MM.1S (cell line): Measurements from ENCODE around the gene LMLN.

Experiments used
- DNase-seq: peaks from one replicate; pipeline ENCODE4 v3.0.0-alpha.2; 2015
- H2AFZ ChIP-seq: fragments of 300-600 bp; sonication (generic); 2 replicates; pipeline ENCODE4 v1.6.0; 2016; ENCODE audit warnings: antibody characterized with exemption, low read length
- H3F3A ChIP-seq: fragments of 300-600 bp; sonication (generic); 2 replicates; pipeline ENCODE4 v1.6.1; 2016; ENCODE audit warnings: mild to moderate bottlenecking, antibody characterized with exemption, low read length, moderate library complexity, mixed read lengths; ENCODE audit not compliant: insufficient read depth
- H3K27ac ChIP-seq: fragments of 300-600 bp; sonication (generic); 2 replicates; pipeline ENCODE4 v1.5.1; 2016; ENCODE audit warnings: mild to moderate bottlenecking, low read length
- H3K27me3 ChIP-seq: fragments of 300-600 bp; sonication (generic); replicated peaks from 2 replicates; pipeline ENCODE4 v1.6.0; 2016; ENCODE audit warnings: low read length; ENCODE audit not compliant: insufficient read depth
- H3K36me3 ChIP-seq: fragments of 300-600 bp; sonication (generic); replicated peaks from 2 replicates; pipeline ENCODE4 v1.6.1; 2016; ENCODE audit warnings: mild to moderate bottlenecking, low read length, mixed read lengths; ENCODE audit not compliant: insufficient read depth
- H3K4me1 ChIP-seq: fragments of 300-600 bp; sonication (generic); 2 replicates; pipeline ENCODE4 v1.6.1; 2016; ENCODE audit warnings: low read length, mixed read lengths
- H3K4me2 ChIP-seq: fragments of 300-600 bp; sonication (generic); 2 replicates; pipeline ENCODE4 v1.6.0; 2016; ENCODE audit warnings: low read depth, low read length
- H3K4me3 ChIP-seq: fragments of 300-600 bp; sonication (generic); 2 replicates; pipeline ENCODE4 v1.5.1; 2016; ENCODE audit warnings: low read length, mixed read lengths
- H3K79me2 ChIP-seq: fragments of 300-600 bp; sonication (generic); 2 replicates; pipeline ENCODE4 v1.6.1; 2016; ENCODE audit warnings: mixed run types, low read length, mixed read lengths
- H3K9ac ChIP-seq: fragments of 300-600 bp; sonication (generic); 2 replicates; pipeline ENCODE4 v1.6.1; 2016; ENCODE audit warnings: low read length, mixed read lengths
- H3K9me2 ChIP-seq: fragments of 300-600 bp; sonication (generic); replicated peaks from 2 replicates; pipeline ENCODE4 v1.6.1; 2016; ENCODE audit warnings: mild to moderate bottlenecking, low read length, mixed read lengths; ENCODE audit not compliant: insufficient read depth
- H3K9me3 ChIP-seq: fragments of 300-600 bp; sonication (generic); replicated peaks from 2 replicates; pipeline ENCODE4 v1.6.1; 2016; ENCODE audit warnings: mild to moderate bottlenecking, low read length, mixed read lengths; ENCODE audit not compliant: insufficient read depth
- H4K20me1 ChIP-seq: fragments of 300-600 bp; sonication (generic); 2 replicates; pipeline ENCODE4 v1.6.1; 2016; ENCODE audit warnings: mild to moderate bottlenecking, low read length, moderate library complexity, mixed read lengths; ENCODE audit not compliant: insufficient read depth
- EZH2 ChIP-seq: fragments of 300-600 bp; sonication (generic); optimal IDR thresholded peaks from 2 replicates; pipeline ENCODE3; 2017; ENCODE audit warnings: low read depth, mild to moderate bottlenecking, antibody characterized with exemption, low read length, mixed read lengths
- EZH2phosphoT487 ChIP-seq: fragments of 300-600 bp; sonication (generic); IDR thresholded peaks from 2 replicates; pipeline ENCODE4 v1.6.1; 2018; ENCODE audit warnings: antibody characterized with exemption, low read length
- TF ChIP-seq, protein P1 (sequence below): fragments of 300-600 bp; sonication (generic); IDR thresholded peaks from 2 replicates; pipeline ENCODE4 v1.5.1; 2016; ENCODE audit warnings: antibody characterized with exemption, low read length, mixed read lengths

Gene LMLN

GRCh38 chr3:198088421-198088955 is 128.5 kb downstream of the LMLN start:
- Histone ChIP-seq H2AFZ (no peak overlapping the region), H3K4me2 (no peak overlapping the region), H3K4me1 (no peaks in the 10 kb centered on the region; the same call in 1 of the 2 replicates), H3K36me3 (no peaks in the 10 kb centered on the region), H3F3A (no peaks in the 10 kb centered on the region; the same call in 1 of the 2 replicates), H3K9me2 (no peaks in the 10 kb centered on the region), H3K79me2 (no peaks in the 10 kb centered on the region), H3K27me3 (peaks cover 86% of the 10 kb centered on the region), H3K9me3 (no peaks in the 10 kb centered on the region), H3K9ac (no peak overlapping the region), H3K27ac (no peak overlapping the region), H4K20me1 (no peaks in the 10 kb centered on the region), H3K4me3 (no peak overlapping the region)
- TF ChIP-seq EZH2phosphoT487 (no peak), EZH2 (peak; percentile 91)
- TF ChIP-seq, protein P1, sequence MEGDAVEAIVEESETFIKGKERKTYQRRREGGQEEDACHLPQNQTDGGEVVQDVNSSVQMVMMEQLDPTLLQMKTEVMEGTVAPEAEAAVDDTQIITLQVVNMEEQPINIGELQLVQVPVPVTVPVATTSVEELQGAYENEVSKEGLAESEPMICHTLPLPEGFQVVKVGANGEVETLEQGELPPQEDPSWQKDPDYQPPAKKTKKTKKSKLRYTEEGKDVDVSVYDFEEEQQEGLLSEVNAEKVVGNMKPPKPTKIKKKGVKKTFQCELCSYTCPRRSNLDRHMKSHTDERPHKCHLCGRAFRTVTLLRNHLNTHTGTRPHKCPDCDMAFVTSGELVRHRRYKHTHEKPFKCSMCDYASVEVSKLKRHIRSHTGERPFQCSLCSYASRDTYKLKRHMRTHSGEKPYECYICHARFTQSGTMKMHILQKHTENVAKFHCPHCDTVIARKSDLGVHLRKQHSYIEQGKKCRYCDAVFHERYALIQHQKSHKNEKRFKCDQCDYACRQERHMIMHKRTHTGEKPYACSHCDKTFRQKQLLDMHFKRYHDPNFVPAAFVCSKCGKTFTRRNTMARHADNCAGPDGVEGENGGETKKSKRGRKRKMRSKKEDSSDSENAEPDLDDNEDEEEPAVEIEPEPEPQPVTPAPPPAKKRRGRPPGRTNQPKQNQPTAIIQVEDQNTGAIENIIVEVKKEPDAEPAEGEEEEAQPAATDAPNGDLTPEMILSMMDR = no peak
- DNase-seq = no peak

DNA sequence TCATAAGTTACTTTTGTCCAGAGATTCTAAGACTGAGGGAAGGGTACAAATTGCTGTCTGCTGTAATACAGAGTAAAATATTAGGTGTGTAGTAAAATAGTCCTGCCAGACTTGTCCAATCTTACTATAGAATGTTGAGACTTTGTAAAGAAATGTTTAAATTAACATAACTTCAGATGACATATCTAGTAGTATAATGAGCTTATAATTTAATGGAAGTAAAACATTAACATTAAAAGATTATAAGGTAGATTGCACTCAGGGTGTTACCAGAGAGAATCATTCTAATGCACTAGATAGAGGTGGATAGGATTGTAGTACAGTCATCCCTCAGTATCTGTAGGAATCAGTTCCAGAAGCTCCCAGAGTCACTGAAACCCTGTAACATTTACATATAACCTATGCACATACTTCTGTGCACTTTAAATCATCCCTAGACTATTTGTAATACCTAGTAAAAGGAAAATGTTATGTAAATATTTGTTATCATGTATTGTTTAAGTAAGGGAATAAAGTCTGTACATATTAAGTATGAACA is 130.8 kb downstream of the LMLN start:
- H3K4me3 ChIP-seq = no peak overlapping the region
- no peak overlapping the region for H3K9ac ChIP-seq
- H3F3A ChIP-seq = no peaks in the 10 kb centered on the region; the same call in 1 of the 2 replicates
- no peak overlapping the region for H2AFZ ChIP-seq
- H3K27me3 ChIP-seq = peaks cover 86% of the 10 kb centered on the region
- H3K9me2 ChIP-seq = no peaks in the 10 kb centered on the region
- H3K36me3 ChIP-seq = no peaks in the 10 kb centered on the region
- H3K4me1 ChIP-seq = peaks cover 6% of the 10 kb centered on the region
- no peak overlapping the region for H3K4me2 ChIP-seq
- H3K27ac ChIP-seq = no peak overlapping the region
- H3K79me2 ChIP-seq = no peaks in the 10 kb centered on the region
- no peaks in the 10 kb centered on the region for H3K9me3 ChIP-seq
- TF ChIP-seq, protein P1 = no peak
- TF ChIP-seq EZH2phosphoT487 (0 out of 2 replicates have a peak, but pooled peaks have one; percentile 40), EZH2 (peak; percentile 93)
- no peaks in the 10 kb centered on the region for H4K20me1 ChIP-seq
- DNase-seq = no peak

GRCh38 chr3:198092276-198092675 is 132.3 kb downstream of the LMLN start:
- no peak overlapping the region for H3K4me3 ChIP-seq
- H2AFZ ChIP-seq = no peak overlapping the region
- no peaks in the 10 kb centered on the region for H3K9me2 ChIP-seq
- no peak overlapping the region for H3K9ac ChIP-seq
- no peaks in the 10 kb centered on the region for H3K36me3 ChIP-seq
- no peaks in the 10 kb centered on the region for H3K79me2 ChIP-seq
- H4K20me1 ChIP-seq = no peaks in the 10 kb centered on the region
- H3K9me3 ChIP-seq = no peaks in the 10 kb centered on the region
- DNase-seq = no peak
- H3K4me2 ChIP-seq = no peak overlapping the region
- TF ChIP-seq EZH2phosphoT487 (peak; percentile 88; the same call in 1 of the 2 replicates), EZH2 (no peak)
- peaks cover 1% of the 10 kb centered on the region; the same call in 1 of the 2 replicates for H3F3A ChIP-seq
- no peak overlapping the region for H3K27ac ChIP-seq
- H3K4me1 ChIP-seq = peaks cover 17% of the 10 kb centered on the region
- peaks cover 85% of the 10 kb centered on the region for H3K27me3 ChIP-seq

DNA sequence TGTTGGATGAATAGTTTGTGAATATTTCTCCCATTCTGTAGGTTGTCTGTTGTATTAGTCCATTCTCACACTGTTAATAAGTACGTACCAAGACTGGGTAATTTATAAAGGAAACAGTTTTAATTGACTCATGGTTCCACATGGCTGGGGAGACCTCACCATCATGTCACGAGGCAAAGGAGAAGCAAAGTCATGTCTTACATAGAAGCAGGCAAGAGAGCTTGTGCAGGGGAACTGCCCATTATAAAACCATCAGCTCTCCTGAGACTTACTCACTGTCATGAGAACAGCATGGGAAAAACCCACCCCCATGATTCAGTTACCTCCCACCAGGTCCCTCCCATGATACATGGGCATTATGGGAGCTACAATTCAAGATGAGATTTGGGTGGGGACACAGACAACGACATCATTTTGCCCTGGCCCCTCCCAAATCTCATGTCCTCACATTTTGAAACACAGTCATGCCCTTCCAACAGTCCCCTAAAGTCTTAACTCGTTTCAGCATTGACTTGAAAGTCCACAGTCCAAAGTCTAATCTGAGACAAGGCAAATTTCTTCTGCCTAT is 133.2 kb downstream of the LMLN start:
- peaks cover 79% of the 10 kb centered on the region for H3K27me3 ChIP-seq
- H3F3A ChIP-seq = peaks cover 6% of the 10 kb centered on the region
- H3K9ac ChIP-seq = no peak overlapping the region
- H3K79me2 ChIP-seq = no peaks in the 10 kb centered on the region
- no peak overlapping the region for H2AFZ ChIP-seq
- H4K20me1 ChIP-seq = no peaks in the 10 kb centered on the region
- H3K27ac ChIP-seq = no peak overlapping the region
- H3K9me3 ChIP-seq = no peaks in the 10 kb centered on the region
- H3K9me2 ChIP-seq = no peaks in the 10 kb centered on the region
- H3K4me2 ChIP-seq = no peak overlapping the region
- peak; percentile 6 for DNase-seq
- H3K36me3 ChIP-seq = no peaks in the 10 kb centered on the region
- H3K4me3 ChIP-seq = no peak overlapping the region
- no peak for TF ChIP-seq EZH2phosphoT487
- TF ChIP-seq, protein P1 = no peak
- TF ChIP-seq EZH2 = no peak
- peaks cover 22% of the 10 kb centered on the region for H3K4me1 ChIP-seq
